RPMI7951 (cell line): Measurements from ENCODE around the gene NPHP4. TPM values are rescaled to one million over a fixed set of nuclear protein-coding genes. Genes with fewer than 3 reads are reported as not detected.

ENCODE experiments used
- DNase-seq: peaks from one replicate; pipeline ENCODE4 v3.0.0-alpha.2; 2012; ENCODE audit warnings: low read depth
- total RNA-seq: library from RNA; depleted of rRNA; stranded (reverse); fragments of >200 nt; shearing (Covaris generic); gene quantifications from 2 replicates; pipeline ENCODE4 v1.2.3, GENCODE V29; 2014; rRNA removed

Gene NPHP4
- 5.6 and 6.4 TPM in 2 replicates for total RNA-seq

DNA sequence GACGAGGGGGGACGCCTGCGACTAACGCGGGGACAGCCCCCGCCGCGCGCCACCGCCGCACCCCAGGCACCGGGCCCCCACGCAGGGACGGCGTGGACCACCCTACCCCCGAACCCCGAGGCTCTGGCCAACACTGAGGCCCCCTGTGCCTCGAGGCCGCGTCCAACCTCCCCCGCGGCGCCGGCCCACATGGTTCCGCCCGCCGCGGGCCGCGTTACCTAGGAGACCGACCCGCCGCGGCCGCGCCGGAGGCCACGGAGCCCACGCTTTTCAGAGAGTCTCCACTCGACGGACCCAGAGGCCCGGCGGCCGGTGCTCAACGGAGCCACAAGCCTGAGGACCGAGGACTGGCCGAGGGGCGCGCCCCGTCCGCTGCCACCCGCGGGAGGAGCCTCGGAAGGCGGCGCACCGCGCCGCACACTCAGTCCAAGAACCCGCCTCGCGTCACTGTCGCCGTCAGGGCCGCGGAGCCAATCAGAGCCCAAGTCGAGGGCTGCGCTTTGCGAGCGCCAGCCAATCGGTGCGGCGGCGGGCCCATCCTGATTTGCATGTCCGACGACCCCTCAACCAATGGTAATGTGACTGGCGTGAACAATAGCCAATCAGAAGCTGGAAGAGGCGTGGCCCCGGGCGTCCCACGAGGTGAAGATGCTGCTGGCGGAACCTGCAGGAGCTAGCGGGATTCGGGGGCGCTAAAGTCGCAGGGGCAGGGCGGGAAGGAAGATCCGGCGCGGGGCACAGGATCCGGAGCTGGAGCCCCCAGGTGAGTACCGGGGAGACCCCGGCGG, at the start of gene NPHP4:
Gene NPHP4, minus strand, starts transcription at position 400 of the 788 bp plus-strand sequence. CDS start 6,136 bp downstream, outside the sequence.
- DNase-seq, result peak; percentile 100

DNA sequence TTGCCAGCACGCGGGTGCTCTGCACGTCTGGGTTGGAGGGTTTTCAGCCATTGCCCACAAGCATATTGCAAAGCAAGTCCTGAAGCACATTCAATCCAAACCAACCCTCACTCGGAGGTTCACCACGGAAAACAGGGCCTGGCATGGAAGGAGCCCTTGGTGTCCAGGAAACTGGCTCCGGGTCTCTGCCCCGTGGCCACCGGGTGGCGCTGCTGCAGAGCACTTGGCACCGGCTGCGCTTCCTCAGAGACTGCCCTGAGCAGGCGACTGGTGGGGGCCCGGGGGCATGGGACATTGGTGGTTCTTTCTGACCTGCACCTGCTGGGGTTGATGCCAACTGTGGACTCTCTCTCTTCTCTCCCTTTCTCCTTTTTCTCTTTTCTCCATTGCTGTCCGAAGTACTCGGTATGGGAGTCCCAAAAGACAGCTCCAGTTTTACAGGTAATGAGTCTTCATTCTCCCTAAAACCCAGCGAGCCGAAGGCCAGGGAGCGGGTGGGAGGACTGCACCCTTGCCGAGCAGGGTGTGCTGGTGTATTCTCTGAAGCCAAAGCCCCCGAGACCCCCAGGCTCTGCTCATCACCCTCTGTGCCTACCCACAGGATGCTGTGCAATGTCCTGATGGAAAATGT, 49.3 kb upstream of the NPHP4 start:
- no peak for DNase-seq

DNA sequence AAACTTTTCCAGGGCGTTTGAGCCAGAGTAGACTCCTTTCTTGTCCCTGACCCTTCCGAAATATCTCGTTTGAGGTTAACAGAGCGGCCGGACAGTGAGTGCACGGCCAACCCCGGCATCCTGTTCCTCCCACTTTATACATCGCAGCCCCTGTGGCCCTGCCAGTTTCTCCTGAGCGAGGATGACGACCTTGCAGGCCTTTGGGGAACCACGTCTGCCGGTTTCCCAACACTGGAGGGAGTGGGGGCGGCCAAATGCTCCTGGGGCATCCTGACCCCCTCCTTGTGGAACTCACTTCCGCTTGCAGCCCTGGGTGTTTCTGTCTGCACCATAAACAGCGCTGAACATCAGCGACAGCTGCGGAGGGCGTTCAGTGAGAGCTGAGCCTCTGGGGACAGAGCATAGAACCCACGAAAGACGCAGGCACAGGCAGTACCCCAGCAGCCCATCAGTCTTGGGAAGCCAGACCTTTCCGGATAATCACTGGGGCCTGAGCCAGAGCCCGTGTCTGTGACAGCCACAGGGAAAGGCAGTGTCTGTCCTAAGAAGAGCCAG, 48.7 kb upstream of the NPHP4 start:
- DNase-seq, result no peak

DNA sequence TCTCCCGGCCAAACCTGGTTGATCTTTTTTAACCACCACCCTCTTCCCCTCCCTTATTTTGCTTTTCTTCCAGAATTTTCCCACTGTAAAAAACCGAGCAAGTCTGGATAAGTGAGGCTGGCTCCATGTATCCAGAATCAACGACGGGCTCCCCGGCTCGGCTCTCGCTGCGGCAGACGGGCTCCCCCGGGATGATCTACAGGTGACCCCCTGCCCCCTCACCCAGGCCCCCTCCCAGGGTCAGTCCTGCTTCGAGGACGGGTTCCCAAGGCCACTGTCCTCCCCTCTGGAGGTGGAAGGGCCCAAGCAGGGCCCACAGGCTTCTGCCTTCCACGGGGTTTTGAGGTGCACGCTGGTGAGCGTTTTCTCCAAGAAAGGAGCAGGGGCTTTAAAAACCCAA, 48.2 kb upstream of the NPHP4 start:
- DNase-seq, result no peak

DNA sequence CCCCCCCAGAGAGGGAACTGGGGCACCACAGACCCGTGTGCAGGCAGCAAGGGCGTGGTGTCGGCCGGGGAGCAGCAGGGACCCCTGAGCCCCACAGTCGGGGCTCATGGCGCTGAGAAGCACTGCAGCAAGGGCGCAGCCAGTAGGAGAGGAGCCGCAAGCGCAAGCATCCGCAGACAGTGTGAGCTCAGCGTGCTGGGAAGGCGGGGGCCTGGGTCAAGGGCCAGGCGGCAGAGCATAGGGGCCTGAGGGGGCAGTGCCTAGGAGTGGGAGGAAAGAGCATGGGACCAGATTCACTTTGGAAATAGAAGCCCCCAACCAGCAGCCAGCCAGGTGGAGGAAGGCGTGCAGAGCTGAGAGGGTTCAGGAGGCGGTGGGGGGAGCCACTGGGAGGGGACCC, 46.8 kb upstream of the NPHP4 start:
- DNase-seq, result no peak

DNA sequence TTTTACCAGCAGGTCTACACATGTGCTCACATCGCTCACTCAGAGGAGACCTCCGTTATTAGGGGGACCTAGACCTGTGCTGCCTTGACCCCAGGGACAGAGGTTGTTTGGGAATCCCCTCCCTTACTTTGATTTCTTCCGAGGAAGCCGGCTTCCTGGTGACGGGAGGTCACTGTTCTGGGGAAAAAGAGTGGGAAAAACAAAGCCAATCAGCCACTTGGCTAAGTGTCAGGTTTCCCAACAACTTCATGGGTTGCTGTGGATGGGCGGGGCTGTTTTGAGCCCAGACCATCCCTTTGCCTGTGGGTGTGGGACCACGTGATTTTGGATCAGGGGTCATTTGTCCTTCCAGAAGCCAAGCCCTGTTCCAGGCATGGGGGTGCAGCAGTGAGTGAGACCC, 46.4 kb upstream of the NPHP4 start:
- no peak for DNase-seq

DNA sequence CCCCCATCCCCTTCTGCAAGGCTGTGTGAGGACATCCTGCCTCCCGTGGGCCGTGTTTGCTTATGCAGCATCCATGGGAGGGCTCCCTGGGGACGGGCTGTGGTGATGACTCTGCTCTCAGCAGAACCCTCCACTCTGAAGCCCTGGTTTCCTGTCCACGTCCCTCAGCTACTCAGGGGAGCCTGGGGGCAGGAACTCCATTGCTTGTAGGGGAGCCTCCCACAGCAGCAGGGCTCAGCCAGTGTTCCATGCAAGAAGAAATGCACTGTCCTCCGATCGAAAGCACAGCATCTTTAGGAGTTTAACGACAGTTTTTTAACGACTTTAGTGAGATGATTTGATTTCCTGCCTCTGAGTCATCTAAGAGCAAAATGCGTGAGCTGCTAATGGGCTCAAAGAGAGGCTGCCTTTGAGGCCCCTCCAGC, 45.1 kb upstream of the NPHP4 start:
- peak; percentile 81 for DNase-seq

DNA sequence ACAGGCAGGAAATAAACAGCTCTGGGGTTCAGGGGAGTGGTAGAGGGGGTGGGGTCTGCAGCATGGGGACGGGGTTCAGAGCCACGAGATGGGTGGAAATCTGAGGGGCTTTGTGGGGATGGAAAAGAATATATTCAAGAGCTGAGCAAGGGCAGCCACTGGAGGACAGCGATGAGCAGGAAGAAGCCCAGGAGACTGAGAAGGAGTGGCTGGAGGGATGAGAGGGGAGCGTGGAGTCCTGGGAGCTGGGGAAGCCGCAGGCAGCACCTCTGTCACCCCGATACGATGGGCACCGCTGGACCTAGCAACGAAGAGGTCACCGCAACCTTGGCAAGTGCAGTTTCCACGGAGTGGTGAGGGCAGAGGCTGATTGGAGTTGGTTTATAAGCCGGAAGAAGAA, 43.5 kb upstream of the NPHP4 start:
- DNase-seq, result no peak

DNA sequence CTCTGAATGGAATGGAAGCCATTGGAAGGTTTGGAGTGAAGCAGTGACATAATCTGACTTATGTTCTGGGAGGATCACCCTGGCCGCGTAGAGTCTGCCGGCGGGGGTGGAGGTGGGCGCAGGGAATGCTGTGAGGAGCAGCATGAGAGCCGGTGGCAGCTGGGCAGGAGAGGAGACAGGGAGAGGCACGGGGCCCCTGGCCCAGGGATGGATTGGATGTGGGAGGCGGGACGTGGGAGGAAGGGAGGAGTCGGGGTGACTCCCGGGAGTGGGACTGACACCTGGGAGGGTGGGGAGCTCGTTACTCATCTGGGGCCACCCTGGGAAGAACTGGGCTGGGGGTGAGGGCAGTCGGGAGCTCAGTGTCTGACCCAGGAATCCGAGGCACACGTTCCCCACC, 43.1 kb upstream of the NPHP4 start:
- DNase-seq, result no peak

DNA sequence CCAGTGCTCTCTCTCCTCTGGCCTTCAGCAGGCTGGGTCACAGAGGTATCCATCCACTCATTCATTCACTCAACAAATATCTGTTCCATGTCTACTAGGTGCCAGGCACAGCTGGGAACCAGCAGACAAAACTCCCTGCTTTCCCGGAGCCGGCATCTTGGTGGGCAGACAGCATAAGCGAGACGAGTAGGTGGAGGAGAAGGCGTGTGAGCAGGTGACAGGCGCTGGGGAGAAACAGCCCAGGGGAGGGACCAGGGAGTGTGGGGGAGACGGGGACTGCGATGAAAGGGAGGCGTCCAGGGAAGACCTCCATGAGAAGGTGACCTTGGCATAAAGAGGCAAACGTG, 42.5 kb upstream of the NPHP4 start:
- DNase-seq, result no peak

DNA sequence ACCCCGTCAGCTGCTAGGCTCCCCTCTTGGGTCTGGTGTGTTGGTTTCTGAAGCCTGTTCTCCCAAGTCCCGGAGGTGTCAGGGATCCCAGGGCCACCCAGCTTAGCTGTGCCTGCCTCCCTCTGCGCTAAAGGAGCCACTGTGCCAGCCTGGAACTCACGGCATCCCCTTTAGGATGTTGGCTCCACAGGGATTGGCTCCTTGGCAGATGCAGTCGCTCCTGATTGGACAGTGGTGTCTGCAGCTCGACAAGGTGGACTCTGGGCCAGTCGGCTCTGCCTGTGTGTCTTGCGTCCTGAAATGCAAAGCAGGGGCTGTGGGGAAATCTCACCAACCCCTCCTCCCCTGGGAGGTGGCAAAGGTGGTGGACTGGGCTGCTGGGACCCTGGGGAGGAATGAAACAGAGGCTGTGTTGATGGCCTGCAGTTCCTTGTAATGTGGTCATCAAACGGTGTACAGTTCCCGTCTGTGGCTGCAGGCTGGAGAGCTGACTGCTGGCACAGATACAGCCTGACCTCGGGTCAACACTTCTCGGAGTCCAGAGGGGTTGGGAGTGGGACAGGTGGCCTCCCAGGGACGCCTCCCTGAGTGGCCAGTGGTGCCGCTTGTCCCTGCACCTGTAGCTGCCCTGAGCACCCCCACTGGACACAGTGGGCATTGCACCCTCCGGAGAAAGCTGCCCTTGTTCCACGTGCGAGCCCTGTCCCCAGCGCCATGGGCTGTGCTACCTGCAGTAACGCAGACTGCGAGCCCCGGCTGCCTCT, 41.9 kb upstream of the NPHP4 start:
- DNase-seq, result no peak

DNA sequence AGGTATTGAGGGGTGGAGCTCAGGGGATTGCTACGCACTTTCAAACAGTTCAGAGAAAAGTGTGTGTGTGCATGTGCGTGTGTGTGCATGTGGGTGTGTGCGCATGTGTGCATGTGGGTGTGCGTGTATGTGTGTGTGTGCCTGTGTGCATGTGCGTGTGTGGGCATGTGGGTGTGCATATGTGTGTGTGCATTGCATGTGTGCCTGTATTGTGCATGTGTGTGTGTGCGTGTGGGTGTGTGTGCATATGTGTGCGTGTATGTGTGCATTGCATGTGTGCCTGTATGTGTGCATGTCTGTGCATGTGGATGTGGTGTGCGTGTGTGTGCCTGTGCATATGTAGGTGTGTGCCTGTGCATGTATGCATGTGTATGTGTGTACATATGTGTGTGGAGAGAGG, 40.9 kb upstream of the NPHP4 start:
- DNase-seq, result no peak

DNA sequence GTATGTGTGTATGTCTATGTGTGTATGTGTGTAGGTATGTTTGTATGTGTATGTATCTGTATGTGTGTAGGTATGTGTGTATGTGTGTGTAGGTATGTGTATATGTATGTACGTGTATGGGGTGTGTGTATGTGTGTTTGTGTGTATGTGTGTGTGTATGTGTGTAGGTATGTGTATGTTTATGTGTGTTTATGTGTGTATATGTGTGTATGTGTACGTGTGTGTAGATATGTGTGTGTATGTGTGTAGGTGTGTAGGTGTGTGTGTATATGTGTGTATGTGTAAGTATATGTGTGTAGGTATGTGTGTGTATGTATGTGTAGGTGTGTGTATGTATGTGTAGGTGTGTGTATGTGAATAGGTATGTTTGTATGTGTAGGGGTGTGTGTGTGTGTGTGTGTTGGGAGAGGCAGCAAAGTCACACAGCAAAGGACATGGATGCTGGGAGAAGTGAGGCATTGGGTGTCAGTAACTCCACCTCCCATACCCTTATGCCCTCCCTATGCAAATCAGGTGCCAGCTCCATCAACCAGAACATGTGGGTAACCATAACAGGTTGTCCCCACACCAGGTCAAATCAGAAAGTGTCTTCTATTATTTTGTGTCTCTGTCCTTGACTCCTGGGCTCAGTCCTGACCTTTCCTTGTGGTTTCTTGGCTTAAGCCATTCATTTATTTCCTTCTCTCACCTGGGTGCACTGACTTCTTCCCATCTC, 38.5 kb upstream of the NPHP4 start:
- DNase-seq, result no peak

DNA sequence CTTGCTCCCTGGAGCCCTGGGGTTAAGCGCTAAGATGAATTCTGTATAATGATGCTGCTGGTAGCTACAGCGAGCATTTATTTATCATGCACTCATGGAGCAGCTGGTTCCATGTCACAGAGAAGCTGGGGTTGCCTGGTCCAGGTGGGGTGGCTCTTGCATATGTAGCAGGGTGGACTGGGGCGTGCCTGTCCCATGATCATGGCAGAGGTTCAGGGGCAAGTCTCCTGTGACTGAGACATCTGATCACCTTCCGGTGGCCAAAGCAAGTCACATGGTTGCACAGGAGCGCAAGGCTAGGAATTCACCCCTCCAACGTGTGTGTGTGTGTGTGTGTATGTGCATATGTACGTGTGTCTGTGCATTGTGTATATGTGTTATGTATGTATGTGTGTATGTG, 37.9 kb upstream of the NPHP4 start:
- DNase-seq, result no peak

DNA sequence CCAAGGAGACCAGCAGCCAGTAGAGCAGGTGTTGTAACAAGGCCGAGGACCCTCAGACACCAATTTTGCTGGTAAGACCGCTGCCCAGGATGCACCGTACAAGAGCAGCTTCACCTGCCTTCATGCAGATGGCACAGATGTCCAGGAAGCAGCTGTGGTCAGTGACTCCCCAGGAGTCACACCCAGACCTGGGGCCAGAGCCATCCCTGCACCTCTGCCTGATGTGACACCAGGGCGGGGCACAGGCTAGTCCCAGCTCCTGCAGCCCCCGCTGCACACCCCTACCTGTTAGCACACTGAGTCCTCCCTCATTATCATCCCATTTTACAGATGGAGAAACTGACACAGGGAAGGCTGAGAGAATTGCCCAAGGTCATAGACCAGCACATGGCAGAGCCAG, 37.1 kb upstream of the NPHP4 start:
- DNase-seq, result no peak

DNA sequence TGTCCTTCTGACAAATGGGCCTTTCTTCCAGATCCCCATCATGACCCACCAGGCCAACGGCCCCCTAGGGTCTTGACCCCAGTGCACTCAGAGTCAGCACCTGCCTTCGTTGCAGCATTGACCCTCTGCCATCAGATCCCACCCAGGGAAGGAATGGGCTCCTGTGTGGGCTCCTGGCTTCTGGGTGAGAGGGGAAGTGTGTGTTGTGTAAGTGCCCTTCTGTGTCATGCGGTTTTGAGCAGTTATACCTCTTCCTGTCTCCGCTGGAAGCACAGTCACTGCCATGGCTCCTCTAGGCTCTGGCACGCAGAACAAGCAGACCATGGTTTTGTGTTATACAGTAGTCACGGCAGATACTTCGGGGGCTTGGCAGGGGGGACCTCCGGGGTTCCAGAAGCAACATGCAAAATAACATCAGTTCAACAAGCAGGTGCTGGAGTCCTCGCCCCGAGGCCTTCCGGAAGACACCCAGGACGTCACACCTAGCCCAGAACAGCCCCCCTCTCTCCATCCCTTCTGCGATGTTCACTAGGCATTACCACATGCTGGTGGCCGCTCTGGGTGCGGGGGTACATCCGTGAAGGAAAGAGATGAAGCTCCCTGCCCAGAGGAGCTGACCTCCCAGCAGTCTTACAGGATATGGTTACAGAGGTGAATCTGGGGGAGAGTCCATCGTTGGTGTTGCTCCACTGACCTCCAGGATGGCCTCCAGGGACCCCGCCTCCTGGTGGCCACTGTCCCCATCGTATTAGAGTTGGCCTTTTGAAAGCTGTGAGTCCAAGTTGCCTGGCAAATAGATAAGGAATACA, 36.0 kb upstream of the NPHP4 start:
- no peak for DNase-seq

DNA sequence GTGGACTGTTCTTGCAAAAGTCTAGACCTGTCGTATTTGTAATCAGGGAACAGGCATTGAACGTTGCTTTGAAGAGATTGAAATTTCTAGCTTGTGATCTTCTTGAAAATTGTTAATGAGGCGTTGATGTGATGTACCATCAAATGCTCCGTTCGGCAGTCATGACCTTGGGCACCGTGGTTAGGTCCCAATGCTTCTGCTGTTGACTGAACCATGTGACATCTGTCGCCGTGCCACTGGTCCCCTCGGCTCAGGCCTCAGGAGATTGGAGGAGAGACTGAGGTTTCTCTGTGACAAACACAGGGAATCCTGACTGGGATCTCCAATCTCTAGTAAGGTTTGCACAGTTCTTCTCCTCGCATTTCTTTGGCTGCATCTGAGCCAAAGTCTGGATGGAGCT, 35.4 kb upstream of the NPHP4 start:
- no peak for DNase-seq

DNA sequence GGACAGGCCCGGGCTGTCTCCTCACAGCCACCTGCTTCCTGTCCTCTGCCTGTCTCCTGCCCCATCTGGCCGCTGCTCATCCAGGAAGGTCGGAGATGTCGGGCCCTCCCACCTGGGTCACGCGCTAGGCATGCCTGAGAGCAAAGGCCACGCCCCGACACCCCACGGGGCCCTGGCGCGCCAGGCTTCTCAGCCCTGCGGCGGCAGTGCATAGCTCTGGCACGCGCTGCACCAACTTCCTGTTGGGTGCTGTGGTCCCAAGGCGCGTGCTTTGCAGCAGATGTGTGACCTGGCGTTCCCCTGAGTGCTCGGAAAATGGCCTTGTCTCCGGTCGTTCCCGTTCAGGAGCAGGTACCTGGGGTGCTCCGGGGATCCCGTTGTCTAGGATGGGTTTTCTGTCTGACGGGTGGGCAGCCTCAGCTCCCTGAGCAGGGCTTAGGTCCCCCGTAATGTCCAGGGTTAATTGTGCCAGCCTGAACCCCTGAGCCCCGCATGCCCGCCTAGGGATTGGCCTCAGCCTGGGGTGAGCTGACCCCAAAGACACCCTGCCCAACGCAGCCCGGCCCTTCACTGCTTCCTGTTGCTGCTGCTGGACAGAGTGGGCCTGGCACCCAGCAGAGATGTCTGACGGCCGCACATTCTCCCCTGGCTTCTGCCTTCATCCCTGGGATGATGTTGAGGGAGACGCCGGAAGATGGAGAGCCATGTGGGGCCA, 34.0 kb upstream of the NPHP4 start:
- DNase-seq, result peak; percentile 88

DNA sequence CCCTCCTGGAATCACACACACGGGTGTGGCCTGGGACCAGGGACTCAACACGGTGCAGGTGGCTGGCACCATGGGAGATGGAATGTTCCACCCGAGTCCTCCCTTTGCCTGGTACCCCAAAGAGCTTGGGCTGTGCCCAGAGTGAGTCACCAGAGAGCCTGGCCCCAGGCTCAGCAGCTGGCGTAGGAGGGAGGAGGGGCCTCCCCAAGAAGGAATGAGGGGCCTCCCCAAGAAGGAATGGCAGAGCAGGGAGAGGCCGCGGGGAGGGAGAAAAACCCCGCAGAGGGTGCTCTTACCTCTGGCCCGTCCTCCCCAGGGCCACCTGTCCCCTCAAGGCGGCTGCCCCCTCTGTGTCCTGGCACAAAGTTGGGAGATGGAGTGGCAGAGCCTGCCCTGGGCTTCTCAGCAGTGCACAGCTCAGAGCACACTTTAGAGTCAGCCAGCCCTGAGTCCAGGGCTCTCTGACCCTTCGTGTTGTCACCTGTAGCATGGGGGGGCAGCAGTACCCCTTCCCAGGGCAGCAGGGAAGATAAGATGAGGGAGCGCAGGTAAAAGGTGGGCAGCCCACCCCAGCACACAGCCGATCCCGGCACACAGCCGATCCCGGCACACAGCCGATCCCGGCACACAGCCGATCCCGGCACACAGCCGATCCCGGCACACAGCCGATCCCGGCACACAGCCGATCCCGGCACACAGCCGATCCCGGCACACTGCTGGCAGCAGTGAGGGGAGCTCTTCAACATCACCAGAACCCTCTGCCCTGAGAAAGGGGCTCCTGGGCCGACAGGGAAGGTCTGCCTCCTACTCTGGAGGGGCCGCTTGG, 33.3 kb upstream of the NPHP4 start:
- DNase-seq, result peak; percentile 83
